NCI-H1930 (cell line): ENCODE data around the gene TTC39A.
"Not testable (repeated sequence)": the region's sequence is repeated elsewhere in the genome, so short reads cannot be mapped to it uniquely, and the experiment has no call there.

ENCODE experiments used
- DNase-seq, 2 experiments: peaks; one replicate each; lab custom pipeline; 2025; lab: John Stamatoyannopoulos, UW

The TTC39A gene

GRCh38 chr1:51266791-51267190, 63.6 kb downstream of the TTC39A start:
- no peak for DNase-seq

GRCh38 chr1:51266181-51266580, 64.2 kb downstream of the TTC39A start:
- DNase-seq = no peak

- no peak for DNase-seq
Observed at GRCh38 chr1:51265618-51266017, 64.7 kb downstream of the TTC39A start.

GRCh38 chr1:51264451-51264850, 65.9 kb downstream of the TTC39A start:
- no peak for DNase-seq

GRCh38 chr1:51263147-51263877, 67.0 kb downstream of the TTC39A start:
- no peak for DNase-seq

GRCh38 chr1:51255331-51255730, 75.0 kb downstream of the TTC39A start:
- no peak for DNase-seq

GRCh38 chr1:51253691-51254090, 76.7 kb downstream of the TTC39A start:
- no peak for DNase-seq

GRCh38 chr1:51252366-51252765, 78.0 kb downstream of the TTC39A start:
- DNase-seq = no peak

GRCh38 chr1:51251165-51251564, 79.2 kb downstream of the TTC39A start:
- not testable (repeated sequence) for DNase-seq

- DNase-seq = not testable (repeated sequence)
Observed at GRCh38 chr1:51250729-51251128, 79.6 kb downstream of the TTC39A start.

- DNase-seq = no peak
Observed at GRCh38 chr1:51249445-51249844, 80.9 kb downstream of the TTC39A start.

GRCh38 chr1:51247499-51247898, 82.9 kb downstream of the TTC39A start:
- DNase-seq = no peak

- DNase-seq = no peak
Observed at GRCh38 chr1:51247022-51247421, 83.3 kb downstream of the TTC39A start.

- no peak for DNase-seq
Observed at GRCh38 chr1:51242546-51242945, 87.8 kb downstream of the TTC39A start.

- DNase-seq = no peak
Observed at GRCh38 chr1:51241119-51241518, 89.2 kb downstream of the TTC39A start.

- no peak for DNase-seq
Observed at GRCh38 chr1:51240084-51240483, 90.3 kb downstream of the TTC39A start.

- DNase-seq = no peak
Observed at GRCh38 chr1:51238034-51238403, 92.3 kb downstream of the TTC39A start.

- DNase-seq = no peak
Observed at GRCh38 chr1:51237351-51238033, 92.9 kb downstream of the TTC39A start.
